Mucosa of descending colon (tissue), 3 donors: ENCODE measurements around the gene ABCC9. TPM values are rescaled to one million over a fixed set of nuclear protein-coding genes. Genes with fewer than 3 reads are reported as not detected.
A peak's percentile ranks its signal among the peaks of the same experiment; 100 is the strongest.
"Not testable (repeated sequence)": the region's sequence is repeated elsewhere in the genome, so short reads cannot be mapped to it uniquely, and the experiment has no call there.

Source experiments
- ATAC-seq: fragments of 200-7000 bp; cut with Tn5 transposase; one replicate; pipeline ENCODE4 v1.9.1; 2020; ENCODE audit warnings: mild to moderate bottlenecking, moderate library complexity
- DNase-seq, 3 donors: peaks; one replicate each; pipeline ENCODE4 v3.0.0-alpha.2; 2020
- H3K36me3 ChIP-seq: fragments of 200-600 bp; one replicate; pipeline ENCODE4 v1.8.0; 2021; ENCODE audit warnings: low read depth, mild to moderate bottlenecking
- H3K4me1 ChIP-seq: fragments of 200-600 bp; one replicate; pipeline ENCODE4 v1.8.0; 2021; ENCODE audit warnings: low read depth, mild to moderate bottlenecking
- H3K4me3 ChIP-seq: fragments of 200-600 bp; one replicate; pipeline ENCODE4 v1.8.0; 2021; ENCODE audit warnings: mild to moderate bottlenecking
- H3K9me3 ChIP-seq: fragments of 200-600 bp; one replicate; pipeline ENCODE4 v1.8.0; 2021; ENCODE audit warnings: mild to moderate bottlenecking
- CTCF ChIP-seq: fragments of 200-600 bp; IDR thresholded peaks from one replicate; pipeline ENCODE4 v1.8.0; 2022; ENCODE audit warnings: antibody characterized with exemption, mild to moderate bottlenecking
- intact Hi-C, 2 donors: fragments of 100-400 bp; cut with DNase I in 1 of 2; cut with micrococcal nuclease in 1 of 2; formaldehyde crosslinking; loops; one replicate each; pipeline versions ENCODE4 v1.11.0 to v1.11.1; 2022; cut with DNase I, micrococcal nuclease
- total RNA-seq, 3 donors: library from RNA; stranded (reverse); fragmentation: NEBNext Ultra II Directional in 2 of 3; extraction: Animal tissue kit (Norgen Biotek cat#: 25700) in 2 of 3; gene quantifications; one replicate each; pipeline versions ENCODE4 v1.2.1 to v1.2.4, GENCODE V29; 2021 to 2023
- donor health status: DM: no; HTN: no; CAD: no; lungs with moderate emphysema.
- donor health status: DM: no; HTN: no; CAD: no.
- donor health status: DM: no; HTN: yes; CAD: no.

ABCC9 gene
- total RNA-seq, 3 donors from 2014 or later = 0.67 to 60.6 (median 7.3) TPM

DNA sequence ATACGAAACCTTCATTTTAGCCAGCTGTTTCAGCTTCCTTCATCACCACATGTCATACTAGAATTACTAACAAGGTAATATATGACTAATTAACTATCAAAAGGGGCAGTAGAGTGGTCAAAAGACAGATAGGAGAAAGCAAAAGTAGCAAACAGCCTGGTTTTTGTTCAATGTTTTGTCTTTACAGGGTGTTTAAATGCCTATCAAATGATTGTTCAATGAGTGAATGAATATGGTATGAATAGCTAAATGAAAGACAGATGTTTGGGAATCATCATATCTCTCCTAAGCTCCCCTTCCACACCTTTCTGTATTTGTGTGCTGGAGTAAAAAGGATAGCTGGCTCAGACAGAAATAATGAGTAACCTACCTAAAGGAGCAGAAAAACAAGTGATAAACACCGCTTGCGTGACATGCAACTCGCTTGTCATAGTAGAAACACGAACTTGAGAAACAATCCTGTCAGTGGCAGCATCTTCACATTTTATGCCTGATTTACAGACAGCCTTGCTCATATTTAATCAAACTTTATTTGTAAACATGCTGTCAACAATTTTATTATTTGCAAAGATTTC is 34.2 kb downstream of the ABCC9 start:
- TF ChIP-seq CTCF = no peak
- no peaks in the 10 kb centered on the region for H3K36me3 ChIP-seq

GRCh38 chr12:21899532-21899931 is 41.7 kb downstream of the ABCC9 start:
- H3K9me3 ChIP-seq, intact Hi-C loops, H3K4me1 ChIP-seq, H3K4me3 ChIP-seq, H3K36me3 ChIP-seq, ATAC-seq: not testable (repeated sequence)
- peak in 1 of 3 donors; percentile 17 for DNase-seq

More for the DNA sequence above, 34.2 kb downstream of the ABCC9 start:
- ATAC-seq = no peak
- no peak overlapping the region for H3K4me3 ChIP-seq
- no peaks in the 10 kb centered on the region for H3K9me3 ChIP-seq
- DNase-seq = no peak
- intact Hi-C loops = no loop called here
- no peaks in the 10 kb centered on the region for H3K4me1 ChIP-seq

DNA sequence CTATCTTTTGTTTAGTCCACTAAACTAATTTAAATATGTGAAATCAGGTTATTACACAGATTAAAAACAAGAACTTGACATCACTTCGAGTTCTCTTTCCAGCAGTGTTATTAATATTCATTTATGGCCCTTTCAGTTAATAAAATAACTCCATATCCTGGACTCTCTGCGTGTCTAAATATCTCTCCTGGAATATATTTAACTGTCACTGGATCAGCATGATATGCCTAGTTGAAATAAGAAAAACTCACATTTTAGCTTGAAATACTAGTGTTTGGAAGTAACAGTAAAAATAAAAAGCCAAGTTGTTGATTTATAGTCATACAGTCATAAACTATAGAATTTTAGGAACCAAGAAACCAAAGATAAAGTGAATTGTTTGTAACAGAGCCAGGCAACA is 45.6 kb downstream of the ABCC9 start:
- Histone ChIP-seq H3K4me3 (no peak overlapping the region), H3K4me1 (no peaks in the 10 kb centered on the region), H3K36me3 (no peaks in the 10 kb centered on the region), H3K9me3 (no peaks in the 10 kb centered on the region)
- intact Hi-C loops = no loop called here
- ATAC-seq (no peak), DNase-seq (no peak)
- TF ChIP-seq CTCF = no peak

DNA sequence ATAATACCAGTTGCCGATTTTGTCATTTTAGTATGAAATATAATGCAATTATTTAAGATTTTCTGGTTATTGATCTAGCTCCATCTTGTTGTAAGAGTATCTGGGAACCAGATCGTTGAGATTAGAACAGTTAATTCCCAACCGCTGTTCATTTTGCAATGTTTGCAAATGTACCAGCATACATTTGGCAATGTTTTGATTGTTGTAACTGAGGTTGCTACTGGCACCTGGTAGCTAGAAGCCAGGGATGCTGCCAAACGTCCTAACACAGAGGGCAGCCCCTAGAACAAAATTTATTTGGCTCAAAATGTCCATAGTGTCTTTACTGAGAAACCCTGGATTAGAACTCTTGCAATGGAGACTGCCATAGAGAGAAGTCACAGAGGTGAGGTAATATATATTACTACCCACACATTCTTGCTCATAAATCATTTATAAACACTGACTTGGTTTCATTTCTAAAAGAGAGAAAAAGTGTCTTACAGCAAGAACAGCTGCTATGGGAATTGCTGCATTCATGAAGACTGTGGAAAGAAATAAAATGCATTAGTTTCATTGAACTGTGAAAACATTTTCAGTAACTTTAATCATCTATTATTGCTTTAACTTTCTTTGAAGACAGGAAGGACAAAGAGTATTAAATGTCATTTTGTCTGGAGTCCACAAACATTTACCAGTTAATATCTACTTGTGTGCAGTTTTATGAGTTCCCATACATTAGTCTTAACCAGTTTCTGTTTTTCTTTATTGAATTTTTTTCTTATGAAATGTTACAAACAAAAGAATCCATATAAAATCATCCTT is 46.2 kb downstream of the ABCC9 start:
- no peaks in the 10 kb centered on the region for H3K4me1 ChIP-seq
- TF ChIP-seq CTCF = no peak
- DNase-seq = no peak
- intact Hi-C loops = no loop called here
- no peaks in the 10 kb centered on the region for H3K36me3 ChIP-seq
- no peak for ATAC-seq
- H3K4me3 ChIP-seq = no peak overlapping the region
- H3K9me3 ChIP-seq = no peaks in the 10 kb centered on the region

- ATAC-seq = no peak
- TF ChIP-seq CTCF = no peak
- no peak for DNase-seq
- intact Hi-C loops = no loop called here
- Histone ChIP-seq H3K36me3 (no peaks in the 10 kb centered on the region), H3K9me3 (no peaks in the 10 kb centered on the region), H3K4me1 (no peaks in the 10 kb centered on the region), H3K4me3 (no peak overlapping the region)
Measured at GRCh38 chr12:21893924-21894323, 47.3 kb downstream of the ABCC9 start.

DNA sequence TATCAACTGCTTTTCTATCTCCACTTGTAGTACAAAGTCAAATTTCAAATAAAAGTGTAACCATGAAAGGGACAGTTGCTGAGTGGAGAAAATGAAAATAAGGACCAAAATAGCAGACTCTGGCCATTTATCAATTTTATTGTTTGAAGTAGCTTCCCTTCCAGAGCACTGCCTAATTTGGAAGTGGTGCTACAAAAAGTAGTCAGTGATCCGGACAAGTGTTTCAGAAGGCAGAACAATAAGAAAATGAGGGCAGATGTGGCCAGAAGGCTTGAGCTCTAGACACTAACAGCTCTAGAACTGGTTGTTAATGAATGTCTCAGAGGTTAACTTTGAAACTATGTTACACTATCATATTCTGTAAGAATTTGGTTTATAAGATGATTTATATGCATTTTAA is 48.9 kb downstream of the ABCC9 start:
- no peak for ATAC-seq
- intact Hi-C loops = no loop called here
- DNase-seq = no peak
- H3K36me3 ChIP-seq = no peaks in the 10 kb centered on the region
- no peaks in the 10 kb centered on the region for H3K4me1 ChIP-seq
- H3K4me3 ChIP-seq = no peak overlapping the region
- no peaks in the 10 kb centered on the region for H3K9me3 ChIP-seq
- no peak for TF ChIP-seq CTCF
